Activated naive CD4-positive, alpha-beta T cell treated with anti-CD3 and anti-CD28 coated beads, Interleukin-2, amount 50 U/mL, for 16 hours (primary cell): ENCODE results near the gene AKT1.
"Not testable (repeated sequence)": the region's sequence is repeated elsewhere in the genome, so short reads cannot be mapped to it uniquely, and the experiment has no call there.

Experiments
- DNase-seq: peaks from one replicate; pipeline ENCODE4 v3.0.0-alpha.2; 2020

AKT1 gene

GRCh38 chr14:104817930-104818713, 22.6 kb upstream of the AKT1 start:
- no peak for DNase-seq

GRCh38 chr14:104816616-104816884, 21.0 kb upstream of the AKT1 start:
- DNase-seq, result no peak

GRCh38 chr14:104814701-104815100, 19.2 kb upstream of the AKT1 start:
- not testable (repeated sequence) for DNase-seq

GRCh38 chr14:104813286-104813685, 17.7 kb upstream of the AKT1 start:
- no peak for DNase-seq

GRCh38 chr14:104810316-104810715, 14.8 kb upstream of the AKT1 start:
- no peak for DNase-seq

- DNase-seq, result no peak
Measured at GRCh38 chr14:104808456-104808855, 12.9 kb upstream of the AKT1 start.

- DNase-seq, result no peak
Measured at GRCh38 chr14:104806625-104807465, 11.3 kb upstream of the AKT1 start.

GRCh38 chr14:104805941-104806624, 10.5 kb upstream of the AKT1 start:
- no peak for DNase-seq

- DNase-seq, result no peak
Measured at GRCh38 chr14:104805326-104805678, 9.8 kb upstream of the AKT1 start.

- no peak for DNase-seq
Measured at GRCh38 chr14:104804481-104805325, 9.2 kb upstream of the AKT1 start.

GRCh38 chr14:104803912-104804410, 8.4 kb upstream of the AKT1 start:
- DNase-seq, result no peak

- DNase-seq, result no peak
Measured at GRCh38 chr14:104803280-104803911, 7.8 kb upstream of the AKT1 start.

GRCh38 chr14:104802394-104803184, 7.0 kb upstream of the AKT1 start:
- no peak for DNase-seq

- no peak for DNase-seq
Measured at GRCh38 chr14:104801520-104802393, 6.2 kb upstream of the AKT1 start.

GRCh38 chr14:104800771-104801519, 5.4 kb upstream of the AKT1 start, which contains the start of gene ZBTB42:
TSS of gene ZBTB42 (plus strand) at chr14:104801101. CDS start at chr14:104801198, 97 bp downstream.
- peak; percentile 64 for DNase-seq

- peak; percentile 79 for DNase-seq
Measured at GRCh38 chr14:104800015-104800770, 4.6 kb upstream of the AKT1 start.

GRCh38 chr14:104799244-104800014, 3.9 kb upstream of the AKT1 start:
- DNase-seq, result no peak
